Measurements from ENCODE around the gene INPPL1.

GRCh38 chr11:72221386-72222075 lies 3.0 kb upstream of the INPPL1 start:
- no peak for TF ChIP-seq POLR2A (IDR thresholded peaks at IDR 0.05)
- no peak for TF ChIP-seq CTCF (IDR thresholded peaks at IDR 0.05)

All from prostate gland (tissue), 2 donors.